Measurements from ENCODE around the gene SERPINI1.

DNA sequence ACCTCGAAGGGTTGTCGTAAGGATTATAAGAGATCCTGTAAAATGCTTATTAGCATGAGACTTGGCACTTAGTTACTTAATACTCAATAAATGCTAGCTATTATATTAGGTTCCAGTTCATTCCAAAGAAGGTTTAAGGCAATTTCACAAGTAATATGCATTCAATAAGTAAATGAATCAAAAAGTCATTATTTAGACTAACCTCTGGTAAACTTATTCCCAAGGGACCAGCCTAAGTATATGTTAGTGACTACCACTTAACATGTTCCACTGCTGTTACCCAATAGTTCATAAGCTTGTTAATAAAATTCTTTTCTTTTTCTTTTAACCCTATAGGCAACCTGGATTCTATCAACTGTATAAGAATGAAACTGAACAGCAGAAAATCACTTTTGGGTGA lies 5.9 kb upstream of the SERPINI1 start:
- TF ChIP-seq EZH2 (IDR thresholded peaks at IDR 0.05; ENCODE audit: borderline replicate concordance, low read depth, low read length) (no peak), MCM3 (IDR thresholded peaks at IDR 0.05) (no peak), BDP1 (IDR thresholded peaks at IDR 0.05; ENCODE audit: insufficient read depth, insufficient read length) (no peak), NFIC (IDR thresholded peaks at IDR 0.05) (no peak), ZNF77 (CRISPR knock-in tag; IDR thresholded peaks at IDR 0.05) (no peak), CEBPB (tag; IDR thresholded peaks at IDR 0.05) (no peak)
- TF ChIP-seq, protein P1, sequence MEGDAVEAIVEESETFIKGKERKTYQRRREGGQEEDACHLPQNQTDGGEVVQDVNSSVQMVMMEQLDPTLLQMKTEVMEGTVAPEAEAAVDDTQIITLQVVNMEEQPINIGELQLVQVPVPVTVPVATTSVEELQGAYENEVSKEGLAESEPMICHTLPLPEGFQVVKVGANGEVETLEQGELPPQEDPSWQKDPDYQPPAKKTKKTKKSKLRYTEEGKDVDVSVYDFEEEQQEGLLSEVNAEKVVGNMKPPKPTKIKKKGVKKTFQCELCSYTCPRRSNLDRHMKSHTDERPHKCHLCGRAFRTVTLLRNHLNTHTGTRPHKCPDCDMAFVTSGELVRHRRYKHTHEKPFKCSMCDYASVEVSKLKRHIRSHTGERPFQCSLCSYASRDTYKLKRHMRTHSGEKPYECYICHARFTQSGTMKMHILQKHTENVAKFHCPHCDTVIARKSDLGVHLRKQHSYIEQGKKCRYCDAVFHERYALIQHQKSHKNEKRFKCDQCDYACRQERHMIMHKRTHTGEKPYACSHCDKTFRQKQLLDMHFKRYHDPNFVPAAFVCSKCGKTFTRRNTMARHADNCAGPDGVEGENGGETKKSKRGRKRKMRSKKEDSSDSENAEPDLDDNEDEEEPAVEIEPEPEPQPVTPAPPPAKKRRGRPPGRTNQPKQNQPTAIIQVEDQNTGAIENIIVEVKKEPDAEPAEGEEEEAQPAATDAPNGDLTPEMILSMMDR (IDR thresholded peaks at IDR 0.05 in 2 of 3, conservative IDR thresholded peaks at IDR 0.05 in 1 of 3; ENCODE audit: insufficient read depth in 2 of 3, low read depth in 1 of 3, low read length in 3 of 3), result no peak
- TF ChIP-seq, protein P2, sequence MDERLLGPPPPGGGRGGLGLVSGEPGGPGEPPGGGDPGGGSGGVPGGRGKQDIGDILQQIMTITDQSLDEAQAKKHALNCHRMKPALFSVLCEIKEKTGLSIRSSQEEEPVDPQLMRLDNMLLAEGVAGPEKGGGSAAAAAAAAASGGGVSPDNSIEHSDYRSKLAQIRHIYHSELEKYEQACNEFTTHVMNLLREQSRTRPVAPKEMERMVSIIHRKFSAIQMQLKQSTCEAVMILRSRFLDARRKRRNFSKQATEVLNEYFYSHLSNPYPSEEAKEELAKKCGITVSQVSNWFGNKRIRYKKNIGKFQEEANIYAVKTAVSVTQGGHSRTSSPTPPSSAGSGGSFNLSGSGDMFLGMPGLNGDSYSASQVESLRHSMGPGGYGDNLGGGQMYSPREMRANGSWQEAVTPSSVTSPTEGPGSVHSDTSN (CRISPR knock-in tag; IDR thresholded peaks at IDR 0.05; ENCODE audit: low read depth), result no peak
- TF ChIP-seq, protein P2 (tag; conservative IDR thresholded peaks at IDR 0.05; ENCODE audit: low read depth), result no peak
- TF ChIP-seq, protein P3, sequence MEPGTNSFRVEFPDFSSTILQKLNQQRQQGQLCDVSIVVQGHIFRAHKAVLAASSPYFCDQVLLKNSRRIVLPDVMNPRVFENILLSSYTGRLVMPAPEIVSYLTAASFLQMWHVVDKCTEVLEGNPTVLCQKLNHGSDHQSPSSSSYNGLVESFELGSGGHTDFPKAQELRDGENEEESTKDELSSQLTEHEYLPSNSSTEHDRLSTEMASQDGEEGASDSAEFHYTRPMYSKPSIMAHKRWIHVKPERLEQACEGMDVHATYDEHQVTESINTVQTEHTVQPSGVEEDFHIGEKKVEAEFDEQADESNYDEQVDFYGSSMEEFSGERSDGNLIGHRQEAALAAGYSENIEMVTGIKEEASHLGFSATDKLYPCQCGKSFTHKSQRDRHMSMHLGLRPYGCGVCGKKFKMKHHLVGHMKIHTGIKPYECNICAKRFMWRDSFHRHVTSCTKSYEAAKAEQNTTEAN (CRISPR knock-in tag; IDR thresholded peaks at IDR 0.05), result no peak
- TF ChIP-seq, protein P4, sequence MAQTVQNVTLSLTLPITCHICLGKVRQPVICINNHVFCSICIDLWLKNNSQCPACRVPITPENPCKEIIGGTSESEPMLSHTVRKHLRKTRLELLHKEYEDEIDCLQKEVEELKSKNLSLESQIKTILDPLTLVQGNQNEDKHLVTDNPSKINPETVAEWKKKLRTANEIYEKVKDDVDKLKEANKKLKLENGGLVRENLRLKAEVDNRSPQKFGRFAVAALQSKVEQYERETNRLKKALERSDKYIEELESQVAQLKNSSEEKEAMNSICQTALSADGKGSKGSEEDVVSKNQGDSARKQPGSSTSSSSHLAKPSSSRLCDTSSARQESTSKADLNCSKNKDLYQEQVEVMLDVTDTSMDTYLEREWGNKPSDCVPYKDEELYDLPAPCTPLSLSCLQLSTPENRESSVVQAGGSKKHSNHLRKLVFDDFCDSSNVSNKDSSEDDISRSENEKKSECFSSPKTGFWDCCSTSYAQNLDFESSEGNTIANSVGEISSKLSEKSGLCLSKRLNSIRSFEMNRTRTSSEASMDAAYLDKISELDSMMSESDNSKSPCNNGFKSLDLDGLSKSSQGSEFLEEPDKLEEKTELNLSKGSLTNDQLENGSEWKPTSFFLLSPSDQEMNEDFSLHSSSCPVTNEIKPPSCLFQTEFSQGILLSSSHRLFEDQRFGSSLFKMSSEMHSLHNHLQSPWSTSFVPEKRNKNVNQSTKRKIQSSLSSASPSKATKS (CRISPR knock-in tag; IDR thresholded peaks at IDR 0.05), result no peak
- TF ChIP-seq, protein P5, sequence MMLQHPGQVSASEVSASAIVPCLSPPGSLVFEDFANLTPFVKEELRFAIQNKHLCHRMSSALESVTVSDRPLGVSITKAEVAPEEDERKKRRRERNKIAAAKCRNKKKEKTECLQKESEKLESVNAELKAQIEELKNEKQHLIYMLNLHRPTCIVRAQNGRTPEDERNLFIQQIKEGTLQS (IDR thresholded peaks at IDR 0.05), result no peak
- TF ChIP-seq, protein P5 (CRISPR knock-in tag; conservative IDR thresholded peaks at IDR 0.05), result no peak

All from K562 (cell line).